ENCODE data around the gene SLC29A3. TPM values are rescaled to one million over a fixed set of nuclear protein-coding genes. Genes with fewer than 3 reads are reported as not detected.

Gene SLC29A3
- total RNA-seq, 3 donors from 2014 or later, result 5.6 to 12.0 (median 6.2) TPM

GRCh38 chr10:71343392-71343773, 24.3 kb downstream of the SLC29A3 start:
- no peaks in the 10 kb centered on the region for H3K27me3 ChIP-seq
- intact Hi-C loops (cut with DNase I; ENCODE audit: low total_unique reads), result no loop called here
- TF ChIP-seq CTCF (IDR thresholded peaks at IDR 0.05), result no peak
- no peak for TF ChIP-seq POLR2AphosphoS5 (IDR thresholded peaks at IDR 0.05)
- TF ChIP-seq POLR2A (IDR thresholded peaks at IDR 0.05), result no peak
- H3K27ac ChIP-seq, result no peak overlapping the region
- DNase-seq (ENCODE audit: low spot score in 2 of 2), result no peak
- no peaks in the 10 kb centered on the region for H3K9me3 ChIP-seq
- H3K4me1 ChIP-seq, result no peaks in the 10 kb centered on the region
- no peaks in the 10 kb centered on the region for H3K36me3 ChIP-seq
- H3K4me3 ChIP-seq, result no peak overlapping the region

DNA sequence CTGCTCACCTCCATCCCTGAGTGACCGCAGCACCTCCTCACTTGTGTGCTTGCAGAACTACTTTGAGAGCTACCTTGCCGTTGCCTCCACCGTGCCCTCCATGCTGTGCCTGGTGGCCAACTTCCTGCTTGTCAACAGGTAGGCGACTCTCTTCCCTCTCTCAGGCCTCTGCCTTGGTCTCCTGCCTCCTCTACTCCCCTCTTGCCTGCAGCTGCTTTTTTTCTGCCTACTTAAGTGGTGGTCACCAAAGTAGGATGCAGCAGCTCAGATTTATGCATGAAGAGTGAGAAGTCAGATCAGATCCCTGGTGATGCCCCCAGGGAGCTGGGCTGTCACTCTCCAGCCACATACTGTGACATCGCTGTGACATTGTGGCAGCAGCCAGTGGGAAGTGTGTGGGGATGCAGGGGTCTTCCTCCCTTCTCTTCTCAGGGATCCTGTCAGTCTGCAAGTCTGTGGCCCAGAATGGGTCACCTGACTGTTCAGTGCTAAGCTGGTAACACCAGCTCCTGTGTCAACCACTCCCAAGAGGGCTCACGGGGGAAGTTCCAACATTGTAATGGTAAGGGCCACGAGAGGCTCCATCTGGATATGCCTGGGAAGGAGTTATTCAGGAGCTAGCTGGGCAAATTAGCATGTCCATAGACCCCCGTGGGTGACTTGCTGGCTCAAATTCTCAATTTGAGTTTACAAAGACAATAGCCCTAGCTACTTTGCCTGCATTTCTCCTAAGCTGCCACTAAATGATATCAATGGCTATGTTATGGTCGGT, 25.3 kb downstream of the SLC29A3 start:
- DNase-seq (ENCODE audit: low spot score in 2 of 2), result no peak
- no peak overlapping the region for H3K4me3 ChIP-seq
- intact Hi-C loops (cut with DNase I; ENCODE audit: low total_unique reads), result no loop called here
- no peak overlapping the region for H3K27ac ChIP-seq
- H3K27me3 ChIP-seq, result no peaks in the 10 kb centered on the region
- no peaks in the 10 kb centered on the region for H3K9me3 ChIP-seq
- no peaks in the 10 kb centered on the region for H3K4me1 ChIP-seq
- H3K36me3 ChIP-seq, result no peaks in the 10 kb centered on the region
- TF ChIP-seq CTCF (IDR thresholded peaks at IDR 0.05) (no peak), POLR2AphosphoS5 (IDR thresholded peaks at IDR 0.05) (no peak), POLR2A (IDR thresholded peaks at IDR 0.05) (no peak)

- no peaks in the 10 kb centered on the region for H3K27me3 ChIP-seq
- TF ChIP-seq CTCF (IDR thresholded peaks at IDR 0.05), result no peak
- TF ChIP-seq POLR2A (IDR thresholded peaks at IDR 0.05), result no peak
- TF ChIP-seq POLR2AphosphoS5 (IDR thresholded peaks at IDR 0.05), result no peak
- no peaks in the 10 kb centered on the region for H3K9me3 ChIP-seq
- no peak overlapping the region for H3K4me3 ChIP-seq
- DNase-seq (ENCODE audit: low spot score in 2 of 2), result no peak
- H3K27ac ChIP-seq, result no peak overlapping the region
- intact Hi-C loops (cut with DNase I; ENCODE audit: low total_unique reads), result no loop called here
- H3K4me1 ChIP-seq, result no peaks in the 10 kb centered on the region
- H3K36me3 ChIP-seq, result no peaks in the 10 kb centered on the region
Measured at GRCh38 chr10:71344993-71345480, 26.0 kb downstream of the SLC29A3 start.

DNA sequence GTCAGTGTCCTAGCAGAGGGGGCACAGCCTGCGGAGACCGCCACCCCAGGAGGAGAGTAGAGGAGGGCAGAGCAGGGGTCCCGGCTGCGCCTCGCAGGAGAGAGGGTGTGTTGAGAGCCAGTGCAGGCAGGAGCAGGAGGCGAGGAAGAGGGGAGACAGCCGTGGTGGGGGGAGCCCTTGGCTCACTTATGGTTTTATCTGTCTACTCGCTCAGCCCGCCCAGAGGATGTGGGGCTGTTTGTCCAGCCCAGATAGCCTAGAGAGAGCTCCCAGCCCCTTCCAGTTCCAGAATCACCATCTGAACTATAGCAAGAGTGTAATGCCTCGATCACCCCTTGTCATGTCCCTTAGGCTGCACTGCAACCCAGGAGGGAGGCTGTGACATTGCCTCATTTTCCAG, 26.6 kb downstream of the SLC29A3 start:
- Histone ChIP-seq H3K9me3 (no peaks in the 10 kb centered on the region), H3K36me3 (no peaks in the 10 kb centered on the region), H3K4me1 (no peaks in the 10 kb centered on the region), H3K4me3 (no peak overlapping the region), H3K27ac (no peak overlapping the region), H3K27me3 (no peaks in the 10 kb centered on the region)
- DNase-seq (ENCODE audit: low spot score in 2 of 2), result no peak
- TF ChIP-seq POLR2A (IDR thresholded peaks at IDR 0.05) (no peak), POLR2AphosphoS5 (IDR thresholded peaks at IDR 0.05) (no peak), CTCF (IDR thresholded peaks at IDR 0.05) (no peak)
- intact Hi-C loops (cut with DNase I; ENCODE audit: low total_unique reads), result no loop called here

GRCh38 chr10:71346731-71347130, 27.7 kb downstream of the SLC29A3 start:
- intact Hi-C loops (cut with DNase I; ENCODE audit: low total_unique reads), result no loop called here
- Histone ChIP-seq H3K36me3 (no peaks in the 10 kb centered on the region), H3K9me3 (no peaks in the 10 kb centered on the region), H3K4me1 (no peaks in the 10 kb centered on the region), H3K4me3 (no peak overlapping the region), H3K27me3 (no peaks in the 10 kb centered on the region), H3K27ac (no peak overlapping the region)
- no peak for DNase-seq (ENCODE audit: low spot score in 2 of 2)
- TF ChIP-seq CTCF (IDR thresholded peaks at IDR 0.05), result no peak
- TF ChIP-seq POLR2A (IDR thresholded peaks at IDR 0.05), result no peak
- no peak for TF ChIP-seq POLR2AphosphoS5 (IDR thresholded peaks at IDR 0.05)

All from breast epithelium (tissue), 4 donors.